ENCODE results near the gene SH2D7. TPM values are rescaled to one million over a fixed set of nuclear protein-coding genes. Genes with fewer than 3 reads are reported as not detected.

SH2D7 gene
- total RNA-seq, 1 experiment from 2014 or later = not detected

DNA sequence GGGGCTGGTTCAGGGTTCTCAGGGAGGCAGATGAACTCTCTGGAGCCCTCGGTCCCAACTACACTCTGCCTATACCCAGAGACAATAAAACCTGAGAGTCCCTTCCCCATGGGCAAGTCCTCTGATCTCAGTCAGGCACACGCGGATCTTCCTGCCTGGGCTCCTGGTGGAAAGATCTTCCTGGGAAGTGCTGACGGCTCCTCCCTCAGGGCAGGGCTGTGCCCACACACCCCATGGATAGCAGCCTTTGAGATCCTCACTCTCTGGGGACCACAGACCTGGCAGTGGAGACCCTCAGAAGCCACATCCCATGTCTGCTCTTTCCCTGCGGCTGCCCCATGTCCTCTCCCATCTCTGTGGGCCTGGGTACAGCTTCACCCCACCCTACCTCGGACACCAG lies 10.4 kb downstream of the SH2D7 start:
- H4K91ac ChIP-seq (ENCODE audit: insufficient read length, low read depth, low read length) = no peak overlapping the region
- H2BK15ac ChIP-seq (ENCODE audit: low read depth, low read length) = no peak overlapping the region
- H2BK20ac ChIP-seq (ENCODE audit: low read depth, low read length, poor library complexity, severe bottlenecking) = no peak overlapping the region
- H3K27me3 ChIP-seq (ENCODE audit: insufficient read depth, low read length) = no peaks in the 10 kb centered on the region
- no peak overlapping the region for H2AFZ ChIP-seq (ENCODE audit: low read length)
- no peak overlapping the region for H3K18ac ChIP-seq (ENCODE audit: insufficient read length, low read depth, low read length)
- H2AK5ac ChIP-seq (ENCODE audit: insufficient read length, low read length) = no peak overlapping the region
- TF ChIP-seq, protein P1, sequence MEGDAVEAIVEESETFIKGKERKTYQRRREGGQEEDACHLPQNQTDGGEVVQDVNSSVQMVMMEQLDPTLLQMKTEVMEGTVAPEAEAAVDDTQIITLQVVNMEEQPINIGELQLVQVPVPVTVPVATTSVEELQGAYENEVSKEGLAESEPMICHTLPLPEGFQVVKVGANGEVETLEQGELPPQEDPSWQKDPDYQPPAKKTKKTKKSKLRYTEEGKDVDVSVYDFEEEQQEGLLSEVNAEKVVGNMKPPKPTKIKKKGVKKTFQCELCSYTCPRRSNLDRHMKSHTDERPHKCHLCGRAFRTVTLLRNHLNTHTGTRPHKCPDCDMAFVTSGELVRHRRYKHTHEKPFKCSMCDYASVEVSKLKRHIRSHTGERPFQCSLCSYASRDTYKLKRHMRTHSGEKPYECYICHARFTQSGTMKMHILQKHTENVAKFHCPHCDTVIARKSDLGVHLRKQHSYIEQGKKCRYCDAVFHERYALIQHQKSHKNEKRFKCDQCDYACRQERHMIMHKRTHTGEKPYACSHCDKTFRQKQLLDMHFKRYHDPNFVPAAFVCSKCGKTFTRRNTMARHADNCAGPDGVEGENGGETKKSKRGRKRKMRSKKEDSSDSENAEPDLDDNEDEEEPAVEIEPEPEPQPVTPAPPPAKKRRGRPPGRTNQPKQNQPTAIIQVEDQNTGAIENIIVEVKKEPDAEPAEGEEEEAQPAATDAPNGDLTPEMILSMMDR (conservative IDR thresholded peaks at IDR 0.05) = no peak
- H3K9me3 Mint-ChIP-seq = no peaks in the 10 kb centered on the region
- no peak overlapping the region for H3K9ac ChIP-seq (ENCODE audit: extremely low read depth, insufficient read length, low read length)
- no peak overlapping the region for H3K56ac ChIP-seq (ENCODE audit: insufficient read length, low read depth, low read length)
- no peak overlapping the region for H3K4ac ChIP-seq (ENCODE audit: low read depth, low read length)
- DNase-seq = no peak
- H3K4me1 Mint-ChIP-seq = no peaks in the 10 kb centered on the region
- H3K9me3 ChIP-seq (ENCODE audit: control insufficient read depth, low read depth, low read length) = no peaks in the 10 kb centered on the region
- H3K4me2 ChIP-seq (ENCODE audit: insufficient read depth, insufficient read length, low read length) = no peak overlapping the region
- no peaks in the 10 kb centered on the region for H4K20me1 ChIP-seq (ENCODE audit: control insufficient read depth, insufficient read depth, insufficient read length)
- H3K79me2 ChIP-seq (ENCODE audit: insufficient read depth, low read length) = no peaks in the 10 kb centered on the region
- H3T11ph ChIP-seq (ENCODE audit: low read length) = no peak overlapping the region
- no peak overlapping the region for H3K4me3 Mint-ChIP-seq
- H3K27ac ChIP-seq (ENCODE audit: insufficient read length, low read depth, low read length) = no peak overlapping the region
- H3K27me3 Mint-ChIP-seq (ENCODE audit: low read depth) = peaks cover 3% of the 10 kb centered on the region
- no peak overlapping the region for H4K5ac ChIP-seq (ENCODE audit: insufficient read length, low read depth, low read length)
- no peak overlapping the region for H4K8ac ChIP-seq (replicated peaks; ENCODE audit: insufficient read length, low read depth, low read length)
- H2BK12ac ChIP-seq (ENCODE audit: insufficient read length, low read depth, low read length) = no peak overlapping the region
- peaks cover 4 to 14% (median 7%) of the 10 kb centered on the region in 3 experiments; a peak in 5 of 7 replicates for H3K36me3 Mint-ChIP-seq (ENCODE audit: insufficient read depth in 1 of 3, low read depth in 3 of 3)
- no peak overlapping the region for H2BK5ac ChIP-seq (ENCODE audit: insufficient read length, low read length)
- no peak overlapping the region for H3K27ac Mint-ChIP-seq
- H3K23me2 ChIP-seq (ENCODE audit: insufficient read length, low read depth, low read length, poor library complexity, severe bottlenecking) = no peaks in the 10 kb centered on the region
- H3K14ac ChIP-seq (ENCODE audit: insufficient read depth, low read length) = no peak overlapping the region
- no peak overlapping the region for H2BK120ac ChIP-seq (ENCODE audit: low read depth, low read length, poor library complexity, severe bottlenecking)
- no CpG with 5 or more reads among the region's 6 CpGs for WGBS (ENCODE audit: extremely low coverage, insufficient read length, low lambda C conversion rate)
- no peaks in the 10 kb centered on the region for H3K4me1 ChIP-seq (ENCODE audit: insufficient read depth, low read length)
- H3K79me1 ChIP-seq (ENCODE audit: insufficient read depth, low read depth, low read length, poor library complexity, severe bottlenecking) = no peaks in the 10 kb centered on the region
- H3K23ac ChIP-seq (ENCODE audit: insufficient read length, low read depth, low read length) = no peak overlapping the region
